ENCODE measurements around the gene UPK3B.
"Not testable (repeated sequence)": the region's sequence is repeated elsewhere in the genome, so short reads cannot be mapped to it uniquely, and the experiment has no call there.

DNA sequence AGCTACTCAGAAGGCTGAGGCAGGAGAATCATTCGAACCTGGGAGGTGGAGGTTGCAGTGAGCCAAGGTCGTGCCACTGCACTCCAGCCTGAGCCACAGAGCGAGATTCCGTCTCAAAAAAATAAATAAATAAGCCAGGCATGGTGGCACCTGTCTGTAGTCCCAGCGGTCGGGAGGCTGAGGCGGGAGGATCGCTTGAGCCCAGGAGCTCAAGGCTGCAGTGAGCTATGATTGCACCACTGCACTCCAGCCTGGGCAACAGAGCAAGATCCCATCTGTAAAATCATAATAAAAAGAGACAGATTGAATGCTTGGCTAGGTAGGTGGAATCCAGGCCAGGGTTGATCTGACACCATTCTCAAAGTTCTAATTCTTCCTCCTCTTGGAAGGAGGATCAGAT is 3.7 kb upstream of the UPK3B start:
- TF ChIP-seq, protein P1, sequence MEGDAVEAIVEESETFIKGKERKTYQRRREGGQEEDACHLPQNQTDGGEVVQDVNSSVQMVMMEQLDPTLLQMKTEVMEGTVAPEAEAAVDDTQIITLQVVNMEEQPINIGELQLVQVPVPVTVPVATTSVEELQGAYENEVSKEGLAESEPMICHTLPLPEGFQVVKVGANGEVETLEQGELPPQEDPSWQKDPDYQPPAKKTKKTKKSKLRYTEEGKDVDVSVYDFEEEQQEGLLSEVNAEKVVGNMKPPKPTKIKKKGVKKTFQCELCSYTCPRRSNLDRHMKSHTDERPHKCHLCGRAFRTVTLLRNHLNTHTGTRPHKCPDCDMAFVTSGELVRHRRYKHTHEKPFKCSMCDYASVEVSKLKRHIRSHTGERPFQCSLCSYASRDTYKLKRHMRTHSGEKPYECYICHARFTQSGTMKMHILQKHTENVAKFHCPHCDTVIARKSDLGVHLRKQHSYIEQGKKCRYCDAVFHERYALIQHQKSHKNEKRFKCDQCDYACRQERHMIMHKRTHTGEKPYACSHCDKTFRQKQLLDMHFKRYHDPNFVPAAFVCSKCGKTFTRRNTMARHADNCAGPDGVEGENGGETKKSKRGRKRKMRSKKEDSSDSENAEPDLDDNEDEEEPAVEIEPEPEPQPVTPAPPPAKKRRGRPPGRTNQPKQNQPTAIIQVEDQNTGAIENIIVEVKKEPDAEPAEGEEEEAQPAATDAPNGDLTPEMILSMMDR (IDR thresholded peaks at IDR 0.05; ENCODE audit: low read depth, low read length, poor library complexity, severe bottlenecking): not testable (repeated sequence)
- not testable (repeated sequence) for TF ChIP-seq EZH2phosphoT487 (IDR thresholded peaks at IDR 0.05; ENCODE audit: borderline replicate concordance, low read length)

All from DOHH2 (cell line).